Pancreas (tissue), 10 donors: ENCODE results near the gene MIDN. TPM values are rescaled to one million over a fixed set of nuclear protein-coding genes. Genes with fewer than 3 reads are reported as not detected.

Experiments used
- ATAC-seq, 4 donors: fragments of 200-7000 bp; cut with Tn5 transposase; one replicate each; pipeline versions ENCODE4 v1.8.0 to v1.9.1; 2020; ENCODE audit warnings: mild to moderate bottlenecking in 4 of 4, moderate library complexity in 4 of 4
- DNase-seq, 6 donors: peaks; one replicate each; pipeline ENCODE4 v3.0.0-alpha.2; 2020
- FAIRE-seq: peaks from 2 replicates; lab custom pipeline; 2012; peaks lifted over from hg19 to GRCh38; lab: Jason Lieb, UNC
- H3K27ac ChIP-seq, 4 donors: fragments of 200-600 bp; sonication (generic); 1 replicate in 3 of 4; 2 replicates in 1 of 4; pipeline versions ENCODE4 v1.5.0 to v1.8.0; 2020
- H3K27me3 ChIP-seq, 4 donors: fragments of 200-600 bp; one replicate each; pipeline ENCODE4 v1.8.0; 2021
- H3K36me3 ChIP-seq, 3 donors: fragments of 200-600 bp; sonication (generic) in 1 of 3; one replicate each; pipeline versions ENCODE4 v1.5.0 to v1.8.0; 2020 to 2021
- H3K4me1 ChIP-seq, 3 donors: fragments of 200-600 bp; one replicate each; pipeline ENCODE4 v1.8.0; 2021
- H3K4me3 ChIP-seq, 4 donors: fragments of 200-600 bp; sonication (generic) in 2 of 4; one replicate each; pipeline versions ENCODE4 v1.5.0 to v1.8.0; 2020 to 2021
- H3K9me3 ChIP-seq, 4 donors: fragments of 200-600 bp; one replicate each; pipeline ENCODE4 v1.8.0; 2021
- CTCF ChIP-seq, 4 donors: fragments of 200-600 bp; sonication (generic) in 3 of 4; IDR thresholded peaks; one replicate each; pipeline versions ENCODE4 v1.5.0 to v1.8.0; 2021; ENCODE audit warnings: antibody characterized with exemption in 4 of 4
- WGBS, 2 donors: extraction: QIAGEN DNeasy Blood & Tissue Kit; methylation state at CpG; one replicate each; pipeline ENCODE4 v1.1.7; 2013; 5-methylcytosine and 5-hydroxymethylcytosine counted together
- intact Hi-C, 3 donors: fragments of 100-400 bp; cut with DNase I; formaldehyde crosslinking; loops; one replicate each; pipeline versions ENCODE4 v1.11.1 to v1.14.2; 2022
- polyA plus RNA-seq, 2 donors: library from polyadenylated mRNA; stranded (reverse); fragments of 200-250 nt; gene quantifications; one replicate each; pipeline ENCODE4 v1.2.3, GENCODE V29; 2013
- total RNA-seq, 6 donors: library from RNA; stranded (reverse); fragmentation: NEBNext Ultra II Directional in 4 of 6; extraction: Animal tissue kit (Norgen Biotek cat#: 25700) in 4 of 6; gene quantifications; one replicate each; pipeline versions ENCODE4 v1.2.1 to v1.2.4, GENCODE V29; 2021 to 2023
- donor health status: healthy with polysubstance abuse.
- donor health status: DM: no; HTN: no; CAD: no; lungs with moderate emphysema.
- donor health status: DM: no; HTN: no; CAD: no.
- donor health status: control.
- donor health status: control.
- donor health status: Bipolar disorder and iron deficiency.
- donor health status: DM: yes; HTN: yes; CAD: no.
- donor health status: DM: no; HTN: no; CAD: no.
- donor health status: DM: no; HTN: no; CAD: no.
- donor health status: DM: yes; HTN: yes; CAD: no.

MIDN gene
- total and polyA plus RNA-seq, 8 donors, result 32.1 to 78.0 (median 44.4) TPM

DNA sequence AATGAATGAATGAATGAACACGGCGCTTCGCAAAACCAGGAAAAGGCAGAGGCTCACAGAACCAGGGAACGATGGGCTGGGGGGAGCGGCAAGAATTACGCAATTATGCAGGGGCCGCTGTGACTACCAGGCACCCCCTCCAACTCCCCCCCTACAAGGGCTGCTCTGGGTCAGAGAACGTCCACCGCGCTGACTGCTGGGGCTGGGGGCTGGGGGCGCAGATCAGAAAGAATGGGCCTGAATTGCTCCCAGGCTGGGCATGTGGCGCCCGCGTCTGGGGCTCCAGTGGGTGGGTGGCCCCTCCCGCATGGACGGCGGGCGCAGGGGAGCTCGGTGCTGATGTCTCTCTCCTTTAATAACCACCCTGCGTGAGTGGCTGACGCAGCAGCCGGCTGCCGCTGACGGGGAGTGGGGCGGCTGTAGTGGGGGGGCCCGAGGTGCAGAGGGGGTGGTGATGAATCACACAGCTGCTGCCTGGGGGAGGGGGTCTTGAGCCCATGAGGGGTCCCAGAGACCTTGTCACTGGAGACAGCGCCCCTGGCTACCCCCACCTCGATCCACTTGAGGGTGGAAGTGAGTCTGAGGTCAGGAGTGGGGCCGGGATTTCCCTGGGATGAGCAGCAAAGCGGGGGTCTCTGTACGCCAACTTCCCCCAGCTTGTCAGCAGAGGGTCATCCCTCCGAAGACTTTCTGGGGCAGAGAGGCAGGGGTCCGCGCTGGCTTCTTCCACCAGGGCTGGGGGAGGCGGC lies 19.3 kb downstream of the MIDN start:
- Histone ChIP-seq H3K27ac (peak overlapping the region in 1 of 4 donors; percentile 96), H3K9me3 (no peaks in the 10 kb centered on the region), H3K36me3 (peaks cover 2 to 16% (median 14%) of the 10 kb centered on the region in 3 donors), H3K4me3 (peak overlapping the region in 1 of 4 donors; percentile 53), H3K27me3 (no peaks in the 10 kb centered on the region), H3K4me1 (peaks cover 39 to 58% (median 43%) of the 10 kb centered on the region in 3 donors)
- peak in 4 of 6 donors; percentile 58 to 72 (median 60) for DNase-seq
- no peak for TF ChIP-seq CTCF (IDR thresholded peaks at IDR 0.05)
- ATAC-seq, result no peak
- intact Hi-C loops, result loop anchor here in 1 of 3 donors (2.0 kb wide), 1 partner anchor 23 kb away; no protein-coding TSS in a partner anchor
- no peak for FAIRE-seq
- WGBS, 2 donors, result 41 to 42% methylated on average over 28 to 35 of the region's 35 CpGs

DNA sequence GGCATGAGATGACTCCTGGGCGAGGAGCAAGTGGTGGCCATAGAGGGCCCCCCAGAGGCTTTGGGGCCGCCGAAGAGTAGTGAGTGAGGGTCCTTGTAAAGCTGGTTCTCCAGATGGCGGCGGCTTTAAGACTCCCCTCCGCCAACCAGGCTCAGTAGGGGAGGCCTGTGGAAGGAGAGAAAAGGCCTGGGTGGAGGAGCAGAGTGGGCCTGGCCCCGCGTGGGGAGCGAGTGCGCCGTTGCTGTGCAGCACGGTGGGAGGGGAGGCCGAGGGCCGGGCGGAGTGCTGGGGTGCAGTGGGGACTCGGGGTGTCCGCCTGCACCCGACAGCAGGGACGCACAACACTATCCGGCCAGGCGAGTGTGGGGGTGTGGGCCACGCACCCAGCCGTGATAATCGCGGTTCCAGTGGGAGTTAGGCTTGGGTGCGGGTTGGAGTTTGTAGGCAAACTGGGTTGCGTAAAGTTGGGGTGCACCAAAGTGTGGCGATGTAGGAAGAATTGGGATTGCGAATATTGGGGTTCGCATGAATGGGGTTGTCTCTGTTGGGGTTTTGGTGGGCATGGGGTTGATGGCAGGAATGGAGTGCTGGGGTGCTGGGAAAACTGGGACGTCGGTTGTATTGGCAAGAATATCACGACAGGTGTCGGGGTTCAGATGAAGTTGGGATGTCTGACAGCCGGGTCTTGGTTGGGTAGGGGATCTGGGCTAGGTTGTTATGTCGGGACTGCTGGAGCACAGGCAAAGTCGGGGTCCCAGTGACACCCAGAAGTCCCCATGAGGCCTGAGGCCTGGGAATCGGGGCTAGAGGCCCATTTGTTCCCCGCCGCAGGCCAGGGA lies 20.1 kb downstream of the MIDN start:
- H3K27ac ChIP-seq, result peak overlapping the region in 3 of 4 donors; percentile 96 to 100 (median 98)
- 46 to 52% methylated on average over 38 to 40 of the region's 40 CpGs for WGBS, 2 donors
- no peaks in the 10 kb centered on the region for H3K9me3 ChIP-seq
- TF ChIP-seq CTCF (IDR thresholded peaks at IDR 0.05), result no peak
- no peaks in the 10 kb centered on the region for H3K27me3 ChIP-seq
- H3K36me3 ChIP-seq, result peaks cover 3 to 24% (median 22%) of the 10 kb centered on the region in 3 donors
- ATAC-seq (no peak), FAIRE-seq (no peak), DNase-seq (peak in 4 of 6 donors; percentile 48 to 72 (median 58))
- peaks cover 37 to 54% (median 48%) of the 10 kb centered on the region in 3 donors for H3K4me1 ChIP-seq
- intact Hi-C loops, result no loop called here
- peak overlapping the region in 1 of 4 donors; percentile 70 for H3K4me3 ChIP-seq

- Histone ChIP-seq H3K27me3 (no peaks in the 10 kb centered on the region), H3K4me1 (peaks cover 40 to 57% (median 53%) of the 10 kb centered on the region in 3 donors), H3K27ac (peak within 1 kb of the TSS; percentile 87 to 100 (median 97)), H3K36me3 (peaks cover 3 to 30% (median 28%) of the 10 kb centered on the region in 3 donors), H3K4me3 (peak within 1 kb of the TSS; percentile 37 to 94 (median 70)), H3K9me3 (no peaks in the 10 kb centered on the region)
- peak; percentile 72 to 77 (median 76) for ATAC-seq
- WGBS, 2 donors, result 0% methylated on average over 34 to 50 of the region's 50 CpGs
- peak; percentile 71 for FAIRE-seq
- DNase-seq, result peak; percentile 98 to 100 (median 100)
- intact Hi-C loops, result no loop called here
- no peak for TF ChIP-seq CTCF (IDR thresholded peaks at IDR 0.05)
These were observed 20.7 kb downstream of the MIDN start, which contains the start of gene CIRBP for GRCh38 chr19:1269065-1269477. Gene CIRBP, plus strand, starts transcription at chr19:1269332. Its CDS starts 1,602 bp downstream, at chr19:1270934.

GRCh38 chr19:1269478-1270212 lies 21.3 kb downstream of the MIDN start:
- peak; percentile 31 to 61 (median 42) for ATAC-seq
- intact Hi-C loops, result no loop called here
- peak overlapping the region; percentile 87 to 100 (median 97) for H3K27ac ChIP-seq
- peaks cover 5 to 36% (median 34%) of the 10 kb centered on the region in 3 donors for H3K36me3 ChIP-seq
- no peaks in the 10 kb centered on the region for H3K9me3 ChIP-seq
- 0% methylated on average over 55 to 64 of the region's 64 CpGs for WGBS, 2 donors
- peaks cover 46 to 62% (median 59%) of the 10 kb centered on the region in 3 donors for H3K4me1 ChIP-seq
- DNase-seq, result peak; percentile 84 to 96 (median 92)
- no peak for FAIRE-seq
- no peaks in the 10 kb centered on the region for H3K27me3 ChIP-seq
- H3K4me3 ChIP-seq, result peak overlapping the region; percentile 37 to 94 (median 70)
- TF ChIP-seq CTCF (IDR thresholded peaks at IDR 0.05), result no peak
